Lung (tissue), 12 donors: ENCODE data around the gene MBNL1. TPM values are rescaled to one million over a fixed set of nuclear protein-coding genes. Genes with fewer than 3 reads are reported as not detected.

Source experiments
- ATAC-seq: fragments of 200-7000 bp; cut with Tn5 transposase; one replicate; pipeline ENCODE4 v1.9.1; 2020; ENCODE audit warnings: moderate number of reproducible peaks; ENCODE audit not compliant: insufficient read depth, low FRiP score
- DNase-seq, 3 donors: peaks; one replicate each; pipeline ENCODE4 v3.0.0-alpha.2; 2013 to 2017
- H3K27ac ChIP-seq, 2 donors: one replicate each; pipeline ENCODE4 v1.5.1; 2013; ENCODE audit warnings: mild to moderate bottlenecking in 2 of 2, moderate library complexity in 2 of 2, control low read depth in 1 of 2, inconsistent platforms in 1 of 2, low read depth in 1 of 2, low read length in 1 of 2
- H3K27me3 ChIP-seq, 3 donors: one replicate each; pipeline ENCODE4 v1.5.1; 2013; ENCODE audit warnings: low read length in 2 of 3; ENCODE audit not compliant: control insufficient read depth in 3 of 3, insufficient read depth in 3 of 3
- H3K36me3 ChIP-seq, 4 donors: one replicate each; pipeline ENCODE4 v1.5.1; 2013; ENCODE audit warnings: low read length in 4 of 4, mild to moderate bottlenecking in 1 of 4, moderate library complexity in 1 of 4; ENCODE audit not compliant: control insufficient read depth in 4 of 4, insufficient read depth in 4 of 4
- H3K4me1 ChIP-seq, 5 donors: one replicate each; pipeline ENCODE4 v1.5.1; 2013; ENCODE audit warnings: low read length in 5 of 5, mild to moderate bottlenecking in 2 of 5, moderate library complexity in 1 of 5; ENCODE audit not compliant: control insufficient read depth in 5 of 5, insufficient read depth in 5 of 5
- H3K4me3 ChIP-seq: one replicate; pipeline ENCODE4 v1.5.1; 2013; ENCODE audit warnings: mild to moderate bottlenecking, control low read depth, moderate library complexity
- H3K9ac ChIP-seq, 2 donors: one replicate each; pipeline ENCODE4 v1.5.1; 2013; ENCODE audit warnings: low read length in 2 of 2, control low read depth in 1 of 2; ENCODE audit not compliant: insufficient read depth in 1 of 2
- H3K9me3 ChIP-seq, 4 donors: one replicate each; pipeline ENCODE4 v1.5.1; 2013; ENCODE audit warnings: low read length in 3 of 4, mild to moderate bottlenecking in 1 of 4, moderate library complexity in 1 of 4; ENCODE audit not compliant: control insufficient read depth in 4 of 4, insufficient read depth in 3 of 4
- WGBS, 2 donors: extraction: QIAGEN DNeasy Blood & Tissue Kit; methylation state at CpG; one replicate each; pipeline ENCODE4 v1.1.7; 2013; 5-methylcytosine and 5-hydroxymethylcytosine counted together
- polyA plus RNA-seq, 2 donors: library from polyadenylated mRNA; stranded (reverse); fragments of 200-250 nt; gene quantifications; one replicate each; pipeline ENCODE4 v1.2.1, GENCODE V29; 2013
- total RNA-seq, 2 donors: library from RNA; depleted of rRNA in 1 of 2; stranded (reverse); fragments of >200 nt in 1 of 2; gene quantifications; one replicate each; pipeline ENCODE4 v1.2.1, GENCODE V29; 2014 to 2021
- TF ChIP-seq, protein P1 (sequence below): IDR thresholded peaks from 2 replicates; pipeline ENCODE4 v1.5.1; 2012; ENCODE audit warnings: mild to moderate bottlenecking; ENCODE audit errors: control extremely low read depth, extremely low read depth
- donor health status: control.
- donor health status: control.
- donor health status: Bipolar disorder and iron deficiency.
- donor health status: healthy.
- donor health status: DM: yes; HTN: yes; CAD: no.

MBNL1 gene
- total and polyA plus RNA-seq, 4 donors, result 55.3 to 266 (median 165) TPM

DNA sequence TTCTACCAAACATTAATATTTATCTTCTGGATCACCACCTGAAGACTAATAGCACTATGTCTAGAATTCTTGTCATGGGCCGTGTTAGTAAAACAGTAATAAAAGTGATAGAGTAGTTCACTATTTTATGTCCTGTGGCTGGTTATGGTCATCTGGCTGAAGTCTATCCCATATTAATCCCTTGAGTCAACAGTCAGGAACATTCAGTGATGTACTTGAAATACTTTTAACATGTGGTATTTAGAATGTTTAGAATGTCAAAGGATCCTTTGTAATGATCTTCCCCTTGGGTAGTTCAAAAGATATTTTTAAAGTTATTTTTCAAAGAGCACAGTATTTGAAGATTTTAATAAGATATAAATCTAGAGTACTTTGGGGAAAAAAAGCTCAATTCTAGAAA, 117.0 kb downstream of the MBNL1 start:
- H3K4me1 ChIP-seq, result peaks cover 2 to 31% (median 8%) of the 10 kb centered on the region in 5 donors
- DNase-seq (no peak), ATAC-seq (peak; percentile 38)
- TF ChIP-seq, protein P1, sequence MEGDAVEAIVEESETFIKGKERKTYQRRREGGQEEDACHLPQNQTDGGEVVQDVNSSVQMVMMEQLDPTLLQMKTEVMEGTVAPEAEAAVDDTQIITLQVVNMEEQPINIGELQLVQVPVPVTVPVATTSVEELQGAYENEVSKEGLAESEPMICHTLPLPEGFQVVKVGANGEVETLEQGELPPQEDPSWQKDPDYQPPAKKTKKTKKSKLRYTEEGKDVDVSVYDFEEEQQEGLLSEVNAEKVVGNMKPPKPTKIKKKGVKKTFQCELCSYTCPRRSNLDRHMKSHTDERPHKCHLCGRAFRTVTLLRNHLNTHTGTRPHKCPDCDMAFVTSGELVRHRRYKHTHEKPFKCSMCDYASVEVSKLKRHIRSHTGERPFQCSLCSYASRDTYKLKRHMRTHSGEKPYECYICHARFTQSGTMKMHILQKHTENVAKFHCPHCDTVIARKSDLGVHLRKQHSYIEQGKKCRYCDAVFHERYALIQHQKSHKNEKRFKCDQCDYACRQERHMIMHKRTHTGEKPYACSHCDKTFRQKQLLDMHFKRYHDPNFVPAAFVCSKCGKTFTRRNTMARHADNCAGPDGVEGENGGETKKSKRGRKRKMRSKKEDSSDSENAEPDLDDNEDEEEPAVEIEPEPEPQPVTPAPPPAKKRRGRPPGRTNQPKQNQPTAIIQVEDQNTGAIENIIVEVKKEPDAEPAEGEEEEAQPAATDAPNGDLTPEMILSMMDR, result no peak
- 57 to 82% methylated on average over 1 of the region's 1 CpG for WGBS, 2 donors
- H3K9me3 ChIP-seq, result no peaks in the 10 kb centered on the region
- peaks cover 0 to 1% (median 0%) of the 10 kb centered on the region in 4 donors for H3K36me3 ChIP-seq
- no peak overlapping the region for H3K9ac ChIP-seq
- no peak overlapping the region for H3K4me3 ChIP-seq
- no peak overlapping the region for H3K27ac ChIP-seq
- H3K27me3 ChIP-seq, result no peaks in the 10 kb centered on the region

DNA sequence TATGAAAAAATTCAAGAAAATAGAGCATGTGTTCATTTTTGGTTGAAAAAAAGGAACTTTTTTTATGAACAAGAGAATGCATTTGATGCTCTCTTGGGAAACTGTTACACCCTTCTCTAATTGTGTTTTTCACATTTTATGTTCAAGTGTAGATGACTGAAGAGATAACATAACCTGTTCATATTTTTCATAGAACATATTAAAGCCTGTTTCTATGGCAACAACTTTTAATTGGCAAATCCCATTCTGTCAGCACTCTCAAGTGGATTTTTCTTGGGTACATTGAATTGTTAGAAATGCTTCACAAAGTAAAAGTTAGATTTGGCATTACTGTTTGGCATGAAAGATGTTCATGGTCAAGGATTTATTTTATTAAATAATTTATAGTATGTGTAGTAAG, 117.5 kb downstream of the MBNL1 start:
- Histone ChIP-seq H3K4me1 (peaks cover 2 to 31% (median 12%) of the 10 kb centered on the region in 5 donors), H3K36me3 (peaks cover 0 to 1% (median 0%) of the 10 kb centered on the region in 4 donors), H3K4me3 (no peak overlapping the region), H3K9ac (no peak overlapping the region), H3K27me3 (no peaks in the 10 kb centered on the region), H3K27ac (peak overlapping the region in 1 of 2 donors; percentile 74), H3K9me3 (no peaks in the 10 kb centered on the region)
- ATAC-seq, result no peak
- no peak for DNase-seq
- TF ChIP-seq, protein P1, result no peak

DNA sequence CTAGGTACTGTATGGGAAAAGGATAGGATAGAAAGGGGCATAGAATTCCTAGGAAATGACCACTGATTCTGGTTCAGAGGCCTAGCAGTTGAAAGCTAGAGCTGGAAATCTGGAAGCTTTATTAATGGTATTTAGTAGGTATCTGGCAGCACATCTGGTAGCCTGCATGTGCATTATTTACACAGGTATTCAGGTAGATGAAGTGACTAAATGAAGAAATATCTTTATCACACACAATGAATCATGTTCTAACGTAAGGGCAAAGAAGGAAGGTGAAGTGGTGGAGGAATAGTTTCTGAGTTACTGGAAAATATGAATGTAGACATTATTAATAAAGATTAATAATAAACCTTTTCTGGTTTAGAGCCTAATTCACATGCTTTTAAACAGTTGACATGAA, 119.9 kb downstream of the MBNL1 start:
- no peaks in the 10 kb centered on the region for H3K27me3 ChIP-seq
- peaks cover 0 to 31% (median 17%) of the 10 kb centered on the region in 5 donors for H3K4me1 ChIP-seq
- H3K9me3 ChIP-seq, result no peaks in the 10 kb centered on the region
- H3K9ac ChIP-seq, result no peak overlapping the region
- H3K27ac ChIP-seq, result peak overlapping the region in 1 of 2 donors; percentile 60
- WGBS, 2 donors, result 66 to 87% methylated on average over 1 of the region's 1 CpG
- peaks cover 0 to 3% (median under 1%) of the 10 kb centered on the region in 4 donors for H3K36me3 ChIP-seq
- H3K4me3 ChIP-seq, result no peak overlapping the region
- no peak for ATAC-seq
- TF ChIP-seq, protein P1, result no peak
- DNase-seq, result no peak

DNA sequence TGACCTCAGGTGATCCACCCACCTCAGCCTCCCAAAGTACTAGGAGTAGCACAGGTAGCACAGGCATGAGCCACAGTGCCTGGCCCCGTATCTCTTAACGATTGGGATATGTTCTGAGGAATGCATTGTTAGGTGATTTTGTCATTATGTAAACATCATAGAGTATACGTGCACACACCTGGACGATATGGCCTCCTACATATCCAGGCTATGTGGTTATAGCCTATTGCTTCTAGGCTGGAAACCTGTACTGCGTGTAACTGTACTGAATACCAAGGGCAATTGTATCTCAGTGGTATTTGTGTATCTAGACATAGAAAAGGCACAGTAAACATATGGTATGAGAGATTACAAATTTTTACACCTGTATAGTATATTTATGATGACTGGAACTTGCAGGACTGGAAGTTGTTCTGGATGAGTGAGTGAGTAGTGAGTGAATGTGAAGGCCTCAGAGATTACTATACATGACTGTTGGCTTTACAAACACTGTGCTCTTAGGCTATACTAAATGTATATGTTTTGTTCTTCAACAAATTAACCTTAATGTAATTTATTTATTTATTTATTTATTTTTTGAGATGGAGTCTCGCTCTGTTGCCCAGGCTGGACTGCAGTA, 120.7 kb downstream of the MBNL1 start:
- Histone ChIP-seq H3K4me1 (peaks cover 0 to 30% (median 22%) of the 10 kb centered on the region in 5 donors), H3K27ac (no peak overlapping the region), H3K9ac (no peak overlapping the region), H3K27me3 (no peaks in the 10 kb centered on the region), H3K36me3 (peaks cover 0 to 3% (median under 1%) of the 10 kb centered on the region in 4 donors), H3K4me3 (no peak overlapping the region), H3K9me3 (no peaks in the 10 kb centered on the region)
- ATAC-seq, result no peak
- no peak for DNase-seq
- TF ChIP-seq, protein P1, result no peak
- 80 to 91% methylated on average over 6 of the region's 6 CpGs for WGBS, 2 donors
